Progenitor cell of endocrine pancreas (in vitro differentiated cells): ENCODE results near the gene IWS1. TPM values are rescaled to one million over a fixed set of nuclear protein-coding genes. Genes with fewer than 3 reads are reported as not detected.

ENCODE experiments used
- DNase-seq: peaks from one replicate; pipeline ENCODE4 v3.0.0; 2021; ENCODE audit warnings: low spot score; ENCODE audit not compliant: unreplicated experiment
- H3K27ac Mint-ChIP-seq: 2 replicates; pipeline ENCODE4 v1.8.0; 2021; ENCODE audit warnings: mild to moderate bottlenecking, moderate library complexity, mixed read lengths
- H3K27me3 Mint-ChIP-seq: 2 replicates; pipeline ENCODE4 v1.8.0; 2021; ENCODE audit warnings: mixed read lengths
- H3K36me3 Mint-ChIP-seq: 2 replicates; pipeline ENCODE4 v1.8.0; 2022; ENCODE audit warnings: mixed read lengths; ENCODE audit not compliant: insufficient read depth
- H3K4me1 Mint-ChIP-seq: 2 replicates; pipeline ENCODE4 v1.8.0; 2021; ENCODE audit warnings: low read depth, mixed read lengths
- H3K4me3 Mint-ChIP-seq: 2 replicates; pipeline ENCODE4 v1.8.0; 2021; ENCODE audit warnings: low read depth, mild to moderate bottlenecking, moderate library complexity, mixed read lengths
- H3K9me3 Mint-ChIP-seq: 2 replicates; pipeline ENCODE4 v1.8.0; 2021; ENCODE audit warnings: low read depth, mixed read lengths
- total RNA-seq: library from RNA; stranded (reverse); gene quantifications from 2 replicates; pipeline ENCODE4 v1.2.1, GENCODE V29; 2021
- TF ChIP-seq, protein P1 (sequence below): fragments of 200-600 bp; sonication (generic); IDR thresholded peaks from one replicate; pipeline ENCODE4 v1.5.0; 2021; ENCODE audit warnings: antibody characterized with exemption, mild to moderate bottlenecking; ENCODE audit not compliant: unreplicated experiment

The IWS1 gene
- total RNA-seq, 1 donor from 2014 or later, result 60.4 TPM

DNA sequence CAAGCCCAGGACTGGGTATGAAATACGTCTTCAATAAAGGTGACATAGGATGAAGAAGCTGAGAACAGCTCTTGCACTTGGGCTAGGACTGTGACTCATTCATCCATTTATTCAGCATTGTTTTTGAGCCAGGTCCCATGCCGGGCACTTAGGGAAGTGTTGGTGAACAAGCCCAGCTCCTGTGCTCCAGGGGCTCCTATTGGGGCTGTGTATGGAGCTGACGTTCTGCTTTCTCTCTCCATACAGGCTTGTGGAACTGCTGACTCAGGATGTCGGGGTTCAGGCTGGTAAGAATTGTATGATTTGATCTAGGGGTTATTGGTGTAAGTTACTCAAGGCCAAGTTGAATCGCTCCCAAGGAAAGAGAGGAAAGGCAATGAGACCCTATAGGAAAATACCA lies 33.2 kb upstream of the IWS1 start:
- no peak for DNase-seq
- H3K27ac Mint-ChIP-seq, result no peak overlapping the region
- TF ChIP-seq, protein P1, sequence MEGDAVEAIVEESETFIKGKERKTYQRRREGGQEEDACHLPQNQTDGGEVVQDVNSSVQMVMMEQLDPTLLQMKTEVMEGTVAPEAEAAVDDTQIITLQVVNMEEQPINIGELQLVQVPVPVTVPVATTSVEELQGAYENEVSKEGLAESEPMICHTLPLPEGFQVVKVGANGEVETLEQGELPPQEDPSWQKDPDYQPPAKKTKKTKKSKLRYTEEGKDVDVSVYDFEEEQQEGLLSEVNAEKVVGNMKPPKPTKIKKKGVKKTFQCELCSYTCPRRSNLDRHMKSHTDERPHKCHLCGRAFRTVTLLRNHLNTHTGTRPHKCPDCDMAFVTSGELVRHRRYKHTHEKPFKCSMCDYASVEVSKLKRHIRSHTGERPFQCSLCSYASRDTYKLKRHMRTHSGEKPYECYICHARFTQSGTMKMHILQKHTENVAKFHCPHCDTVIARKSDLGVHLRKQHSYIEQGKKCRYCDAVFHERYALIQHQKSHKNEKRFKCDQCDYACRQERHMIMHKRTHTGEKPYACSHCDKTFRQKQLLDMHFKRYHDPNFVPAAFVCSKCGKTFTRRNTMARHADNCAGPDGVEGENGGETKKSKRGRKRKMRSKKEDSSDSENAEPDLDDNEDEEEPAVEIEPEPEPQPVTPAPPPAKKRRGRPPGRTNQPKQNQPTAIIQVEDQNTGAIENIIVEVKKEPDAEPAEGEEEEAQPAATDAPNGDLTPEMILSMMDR, result no peak
- H3K4me1 Mint-ChIP-seq, result no peaks in the 10 kb centered on the region
- H3K9me3 Mint-ChIP-seq, result peaks cover 11% of the 10 kb centered on the region
- no peaks in the 10 kb centered on the region for H3K36me3 Mint-ChIP-seq
- no peaks in the 10 kb centered on the region for H3K27me3 Mint-ChIP-seq
- no peak overlapping the region for H3K4me3 Mint-ChIP-seq

DNA sequence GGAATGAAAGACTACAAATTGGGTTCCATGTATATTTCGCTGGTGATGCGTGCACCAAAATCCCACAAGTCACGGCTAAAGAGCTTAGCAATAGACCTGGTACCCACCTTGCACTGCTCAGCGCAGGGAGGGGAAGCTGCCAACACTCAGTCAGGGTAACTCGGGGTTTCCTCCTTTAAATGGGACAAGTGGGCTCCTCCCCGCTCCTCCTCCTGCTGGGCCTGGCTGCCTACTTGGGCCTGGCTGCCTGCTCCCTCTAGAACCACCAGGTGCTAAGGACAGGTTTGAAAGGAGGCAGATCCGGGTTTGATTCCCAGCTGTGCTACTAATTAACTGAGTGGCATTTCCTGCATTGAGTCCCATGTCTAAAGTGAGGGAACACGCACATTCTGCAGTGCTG lies 32.6 kb upstream of the IWS1 start:
- no peak overlapping the region for H3K27ac Mint-ChIP-seq
- peaks cover 11% of the 10 kb centered on the region for H3K9me3 Mint-ChIP-seq
- no peaks in the 10 kb centered on the region for H3K36me3 Mint-ChIP-seq
- no peaks in the 10 kb centered on the region for H3K4me1 Mint-ChIP-seq
- H3K4me3 Mint-ChIP-seq, result no peak overlapping the region
- H3K27me3 Mint-ChIP-seq, result no peaks in the 10 kb centered on the region
- DNase-seq, result no peak
- TF ChIP-seq, protein P1, result no peak

DNA sequence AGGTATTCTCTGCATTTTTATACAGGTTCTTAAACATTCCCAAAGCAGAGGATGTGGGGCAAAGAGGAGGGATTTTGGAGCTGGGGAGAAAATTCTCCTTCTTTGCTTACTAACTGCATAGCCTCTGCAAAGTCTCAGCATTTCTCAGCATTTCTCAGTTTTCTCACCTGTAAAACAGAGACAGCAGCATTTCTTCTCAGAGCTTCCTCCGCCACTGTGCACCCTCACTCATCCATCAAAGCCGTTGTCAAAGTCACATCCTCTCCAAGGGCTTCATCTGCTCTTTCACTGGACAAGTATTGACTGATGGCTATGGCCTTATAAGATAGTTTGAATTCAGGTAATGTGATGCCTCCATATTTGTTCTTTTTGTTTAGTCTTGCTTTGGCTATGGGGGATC lies 26.6 kb upstream of the IWS1 start:
- Mint-ChIP-seq H3K36me3 (no peaks in the 10 kb centered on the region), H3K27me3 (peaks cover 3% of the 10 kb centered on the region), H3K4me3 (no peak overlapping the region), H3K9me3 (peaks cover 14% of the 10 kb centered on the region), H3K27ac (no peak overlapping the region), H3K4me1 (no peaks in the 10 kb centered on the region)
- no peak for DNase-seq
- TF ChIP-seq, protein P1, result no peak

DNA sequence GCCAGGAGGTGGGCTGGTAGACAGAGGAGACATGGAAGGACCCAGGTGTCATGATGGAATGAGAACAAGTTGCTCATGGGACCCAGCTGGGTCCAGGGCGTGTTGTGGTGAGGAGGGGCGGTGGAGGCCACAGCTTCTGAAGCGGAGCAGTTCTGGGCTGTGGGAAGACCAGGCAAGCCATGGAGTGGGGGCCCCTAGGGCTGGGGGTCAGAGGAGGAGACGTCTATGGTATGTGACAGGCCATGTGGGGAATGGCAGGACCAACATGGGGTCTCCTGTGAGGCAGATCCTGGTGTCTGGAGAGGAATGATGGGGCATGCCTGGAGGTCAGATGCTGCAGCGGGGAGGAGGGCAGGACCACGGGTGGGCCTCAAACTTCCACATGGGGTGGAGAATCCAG lies 26.0 kb upstream of the IWS1 start:
- H3K4me3 Mint-ChIP-seq, result no peak overlapping the region
- H3K36me3 Mint-ChIP-seq, result no peaks in the 10 kb centered on the region
- H3K27ac Mint-ChIP-seq, result no peak overlapping the region
- peaks cover 14% of the 10 kb centered on the region for H3K9me3 Mint-ChIP-seq
- no peaks in the 10 kb centered on the region for H3K4me1 Mint-ChIP-seq
- peaks cover 3% of the 10 kb centered on the region for H3K27me3 Mint-ChIP-seq
- no peak for DNase-seq
- TF ChIP-seq, protein P1, result no peak

DNA sequence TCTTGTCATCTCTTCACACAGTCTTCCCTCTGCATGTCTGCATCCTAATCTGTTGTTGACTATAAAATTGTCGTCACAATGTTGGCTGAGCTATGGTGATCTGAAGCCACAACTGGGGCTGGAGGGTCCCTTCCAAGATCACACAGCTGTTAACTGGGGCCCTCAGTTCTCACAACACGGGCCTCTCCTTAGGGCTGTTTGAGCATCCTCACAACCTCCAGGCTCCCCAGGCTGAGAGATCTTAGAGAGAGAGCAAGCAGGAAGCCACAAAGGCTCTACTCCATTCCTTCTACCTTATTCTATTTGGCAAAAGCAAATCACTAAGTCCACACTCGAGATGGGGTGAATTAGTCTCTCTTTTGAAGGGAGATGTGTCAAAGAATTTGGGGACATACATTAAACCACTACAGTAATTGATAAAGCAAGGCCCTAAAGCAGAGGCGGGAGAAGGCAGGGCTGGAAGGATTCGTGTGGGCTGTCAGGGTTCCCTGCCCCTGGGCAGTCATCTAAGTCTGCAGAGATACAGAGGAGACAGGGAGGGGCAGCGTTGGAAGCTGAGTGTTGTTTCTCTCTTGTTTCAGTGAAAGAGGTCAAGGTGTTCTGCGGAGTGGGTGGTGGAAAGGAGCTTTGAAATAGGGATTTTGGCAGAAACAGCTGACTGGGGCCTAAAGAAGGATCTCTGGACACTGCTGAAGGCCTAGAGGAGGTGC lies 25.1 kb upstream of the IWS1 start:
- no peak overlapping the region for H3K4me3 Mint-ChIP-seq
- no peak overlapping the region for H3K27ac Mint-ChIP-seq
- H3K27me3 Mint-ChIP-seq, result peaks cover 7% of the 10 kb centered on the region

More for the DNA sequence above, 25.1 kb upstream of the IWS1 start:
- H3K9me3 Mint-ChIP-seq, result peaks cover 9% of the 10 kb centered on the region
- no peak for DNase-seq
- TF ChIP-seq, protein P1, result no peak
- H3K36me3 Mint-ChIP-seq, result no peaks in the 10 kb centered on the region
- no peaks in the 10 kb centered on the region for H3K4me1 Mint-ChIP-seq
